Measurements from ENCODE around the gene KPRP.

GRCh38 chr1:152783095-152783494 lies 25.3 kb downstream of the KPRP start:
- TF ChIP-seq CTCF (conservative IDR thresholded peaks at IDR 0.05 in 1 of 2, IDR thresholded peaks at IDR 0.05 in 1 of 2; ENCODE audit: extremely low read depth in 1 of 2, insufficient read depth in 1 of 2, low read depth in 1 of 2, low read length in 2 of 2) (no peak), EZH2 (IDR thresholded peaks at IDR 0.05; ENCODE audit: borderline replicate concordance, low read length) (no peak)

Data from mammary epithelial cell (primary cell).